GM21723 (cell line): ENCODE results near the gene TBC1D20.

Experiments
- ATAC-seq: cut with Tn5 transposase; IDR thresholded peaks from one replicate; pipeline ENCODE4 v1.9.1; 2021; ENCODE audit warnings: mild to moderate bottlenecking, moderate library complexity; ENCODE audit not compliant: unreplicated experiment

TBC1D20 gene

GRCh38 chr20:420721-421574 is 41.4 kb downstream of the TBC1D20 start:
- no peak for ATAC-seq

GRCh38 chr20:420166-420620 is 42.1 kb downstream of the TBC1D20 start:
- ATAC-seq, result no peak

- ATAC-seq, result no peak
These were observed 42.7 kb downstream of the TBC1D20 start for GRCh38 chr20:419556-420165.

- no peak for ATAC-seq
These were observed 43.4 kb downstream of the TBC1D20 start for GRCh38 chr20:418858-419365.

- no peak for ATAC-seq
These were observed 44.5 kb downstream of the TBC1D20 start for GRCh38 chr20:417801-418342.

- ATAC-seq, result no peak
These were observed 45.2 kb downstream of the TBC1D20 start for GRCh38 chr20:416950-417800.

- no peak for ATAC-seq
These were observed 46.5 kb downstream of the TBC1D20 start for GRCh38 chr20:415820-416322.

GRCh38 chr20:414161-414560 is 48.2 kb downstream of the TBC1D20 start:
- ATAC-seq, result no peak

GRCh38 chr20:412081-412480 is 50.3 kb downstream of the TBC1D20 start:
- ATAC-seq, result no peak

- ATAC-seq, result no peak
These were observed 52.4 kb downstream of the TBC1D20 start for GRCh38 chr20:409697-410559.

- peak; percentile 25 for ATAC-seq
These were observed 53.3 kb downstream of the TBC1D20 start for GRCh38 chr20:408843-409696.

GRCh38 chr20:407953-408842 is 54.1 kb downstream of the TBC1D20 start, which contains the start of gene RBCK1:
Gene RBCK1 (plus strand): TSS chr20:408299. CDS start chr20:408758, 459 bp downstream.
- peak; percentile 69 for ATAC-seq

- ATAC-seq, result peak; percentile 61
These were observed 55.0 kb downstream of the TBC1D20 start for GRCh38 chr20:407133-407952.

- no peak for ATAC-seq
These were observed 55.9 kb downstream of the TBC1D20 start for GRCh38 chr20:406200-407132.

GRCh38 chr20:404088-404487 is 58.2 kb downstream of the TBC1D20 start:
- no peak for ATAC-seq

- no peak for ATAC-seq
These were observed 58.8 kb downstream of the TBC1D20 start for GRCh38 chr20:403582-403957.
